HEK293 (cell line): ENCODE measurements around the gene CEBPG.

Experiments
- HOXA7 ChIP-seq: sonication (generic); formaldehyde crosslinking; IDR thresholded peaks from 2 replicates; pipeline ENCODE4 v1.8.1; 2022; ENCODE audit warnings: missing genetic modification reagents, borderline replicate concordance
- HOXC10 ChIP-seq: sonication (generic); formaldehyde crosslinking; IDR thresholded peaks from 2 replicates; pipeline ENCODE4 v1.8.1; 2023; ENCODE audit warnings: mild to moderate bottlenecking, missing genetic modification reagents
- KLF1 ChIP-seq: fragments of 450-650 bp; formaldehyde crosslinking; IDR thresholded peaks from 2 replicates; pipeline ENCODE4 v1.5.1; 2016; ENCODE audit warnings: missing biosample characterization, missing genetic modification characterization
- MEIS1 ChIP-seq: sonication (generic); formaldehyde crosslinking; IDR thresholded peaks from 2 replicates; pipeline ENCODE4 v1.8.1; 2022; ENCODE audit warnings: missing genetic modification reagents, mild to moderate bottlenecking, borderline replicate concordance
- ZBTB1 ChIP-seq: fragments of 450-650 bp; formaldehyde crosslinking; IDR thresholded peaks from 2 replicates; pipeline ENCODE4 v1.5.1; 2016; ENCODE audit warnings: missing biosample characterization, missing genetic modification characterization
- ZBTB17 ChIP-seq: fragments of 450-650 bp; formaldehyde crosslinking; IDR thresholded peaks from 2 replicates; pipeline ENCODE4 v1.5.1; 2016; ENCODE audit warnings: missing biosample characterization, missing genetic modification characterization
- ZNF114 ChIP-seq: fragments of 450-650 bp; formaldehyde crosslinking; IDR thresholded peaks from 2 replicates; pipeline ENCODE4 v1.5.0; 2017; ENCODE audit warnings: missing biosample characterization, missing genetic modification characterization
- ZNF140 ChIP-seq: fragments of 450-650 bp; formaldehyde crosslinking; IDR thresholded peaks from 2 replicates; pipeline ENCODE4 v1.5.1; 2016; ENCODE audit warnings: missing biosample characterization, missing genetic modification characterization
- ZNF16 ChIP-seq: fragments of 450-650 bp; formaldehyde crosslinking; IDR thresholded peaks from 2 replicates; pipeline ENCODE4 v1.5.1; 2016; ENCODE audit warnings: low read depth, missing biosample characterization, missing genetic modification characterization
- ZNF248 ChIP-seq: fragments of 450-650 bp; formaldehyde crosslinking; IDR thresholded peaks from 2 replicates; pipeline ENCODE4 v1.5.1; 2017; ENCODE audit warnings: missing biosample characterization, missing genetic modification characterization
- ZNF366 ChIP-seq: fragments of 450-650 bp; formaldehyde crosslinking; conservative IDR thresholded peaks from 2 replicates; pipeline ENCODE4 v1.5.1; 2016; ENCODE audit warnings: missing biosample characterization, missing genetic modification characterization
- ZNF391 ChIP-seq: fragments of 450-650 bp; formaldehyde crosslinking; IDR thresholded peaks from 2 replicates; pipeline ENCODE4 v1.5.1; 2016; ENCODE audit warnings: low read depth, missing biosample characterization, missing genetic modification characterization, borderline replicate concordance
- ZNF394 ChIP-seq: fragments of 450-650 bp; formaldehyde crosslinking; IDR thresholded peaks from 2 replicates; pipeline ENCODE4 v1.5.1; 2016; ENCODE audit warnings: missing biosample characterization, missing genetic modification characterization, mild to moderate bottlenecking, moderate library complexity, borderline replicate concordance
- ZNF433 ChIP-seq: fragments of 450-650 bp; formaldehyde crosslinking; IDR thresholded peaks from 2 replicates; pipeline ENCODE4 v1.5.1; 2016; ENCODE audit warnings: missing biosample characterization, missing genetic modification characterization, low read depth
- ZNF530 ChIP-seq: fragments of 450-650 bp; formaldehyde crosslinking; IDR thresholded peaks from 2 replicates; pipeline ENCODE4 v1.5.1; 2016; ENCODE audit warnings: low read depth, missing biosample characterization, missing genetic modification characterization
- ZNF549 ChIP-seq: fragments of 450-650 bp; IDR thresholded peaks from 2 replicates; pipeline ENCODE4 v1.5.1; 2018; ENCODE audit warnings: missing biosample characterization, missing genetic modification characterization, mild to moderate bottlenecking, inconsistent platforms, moderate library complexity
- ZNF558 ChIP-seq: fragments of 450-650 bp; formaldehyde crosslinking; IDR thresholded peaks from 2 replicates; pipeline ENCODE4 v1.5.1; 2016; ENCODE audit warnings: missing biosample characterization, missing genetic modification characterization
- ZNF621 ChIP-seq: fragments of 450-650 bp; formaldehyde crosslinking; IDR thresholded peaks from 2 replicates; pipeline ENCODE4 v1.5.1; 2017; ENCODE audit warnings: missing biosample characterization, missing genetic modification characterization
- ZNF629 ChIP-seq: fragments of 450-650 bp; formaldehyde crosslinking; IDR thresholded peaks from 2 replicates; pipeline ENCODE4 v1.5.1; 2017; ENCODE audit warnings: missing biosample characterization, missing genetic modification characterization
- ZNF76 ChIP-seq: fragments of 450-650 bp; formaldehyde crosslinking; IDR thresholded peaks from 2 replicates; pipeline ENCODE4; 2016; ENCODE audit warnings: low read depth, missing biosample characterization, missing genetic modification characterization, borderline replicate concordance
- ZNF768 ChIP-seq: fragments of 450-650 bp; formaldehyde crosslinking; IDR thresholded peaks from 2 replicates; pipeline ENCODE4 v1.5.1; 2018; ENCODE audit warnings: missing biosample characterization, mild to moderate bottlenecking, missing genetic modification characterization
- TF ChIP-seq, protein P1 (sequence below): fragments of 450-650 bp; formaldehyde crosslinking; IDR thresholded peaks from 2 replicates; pipeline ENCODE4 v1.5.1; 2016; ENCODE audit warnings: missing biosample characterization, missing genetic modification characterization
- TF ChIP-seq, protein P2 (sequence below): fragments of 450-650 bp; IDR thresholded peaks from 2 replicates; pipeline ENCODE4 v1.5.1; 2018; ENCODE audit warnings: missing biosample characterization, mild to moderate bottlenecking, missing genetic modification characterization
- TF ChIP-seq, protein P3 (sequence below): fragments of 450-650 bp; formaldehyde crosslinking; IDR thresholded peaks from 2 replicates; pipeline ENCODE4 v1.5.1; 2017; ENCODE audit warnings: missing biosample characterization, missing genetic modification characterization
- TF ChIP-seq, protein P4 (sequence below): fragments of 450-650 bp; formaldehyde crosslinking; IDR thresholded peaks from 2 replicates; pipeline ENCODE4; 2016; ENCODE audit warnings: missing biosample characterization, missing genetic modification characterization
- TF ChIP-seq, protein P5 (sequence below): fragments of 450-650 bp; formaldehyde crosslinking; IDR thresholded peaks from 2 replicates; pipeline ENCODE4 v1.5.1; 2016; ENCODE audit warnings: missing biosample characterization, missing genetic modification characterization
- TF ChIP-seq, protein P6 (sequence below): fragments of 450-650 bp; formaldehyde crosslinking; IDR thresholded peaks from 2 replicates; pipeline ENCODE4 v1.5.1; 2016; ENCODE audit warnings: missing biosample characterization, missing genetic modification characterization
- TF ChIP-seq, protein P7 (sequence below): fragments of 450-650 bp; formaldehyde crosslinking; IDR thresholded peaks from 2 replicates; pipeline ENCODE4 v1.5.1; 2016; ENCODE audit warnings: missing biosample characterization, missing genetic modification characterization, low read depth

CEBPG gene

DNA sequence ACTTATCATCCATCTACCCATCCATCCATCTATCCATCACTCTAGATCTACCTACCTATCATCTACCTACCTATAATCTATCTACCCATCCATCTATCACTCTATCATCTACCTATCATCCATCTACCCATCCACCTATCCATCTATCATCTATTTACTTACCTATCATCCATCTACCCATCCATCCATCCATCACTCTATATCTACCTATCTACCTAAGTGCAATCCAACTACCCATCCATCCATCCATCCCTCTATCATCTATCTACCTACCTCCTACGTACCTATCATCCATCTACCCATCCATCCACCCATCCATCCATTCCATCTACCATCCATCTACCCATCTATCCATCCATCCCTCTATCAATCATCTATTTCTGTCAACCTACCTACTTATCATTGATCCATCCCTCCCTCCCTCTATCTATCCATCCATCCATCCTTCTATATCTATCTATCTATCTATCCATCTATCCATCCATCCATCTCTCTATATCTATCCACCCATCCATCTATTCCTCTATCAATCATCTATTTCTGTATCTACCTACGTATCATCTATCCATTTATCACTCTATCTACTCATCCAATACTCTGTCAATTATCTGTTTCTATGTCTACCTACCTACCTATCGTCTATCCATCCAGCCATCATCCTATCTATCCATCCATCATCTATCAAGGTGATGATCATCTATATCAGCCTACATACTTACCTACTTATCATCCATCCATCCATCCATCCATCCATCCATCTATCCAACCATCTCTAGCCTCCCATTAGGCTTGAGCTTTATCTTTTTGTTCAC lies 49.1 kb downstream of the CEBPG start (continued):
- TF ChIP-seq, protein P1, sequence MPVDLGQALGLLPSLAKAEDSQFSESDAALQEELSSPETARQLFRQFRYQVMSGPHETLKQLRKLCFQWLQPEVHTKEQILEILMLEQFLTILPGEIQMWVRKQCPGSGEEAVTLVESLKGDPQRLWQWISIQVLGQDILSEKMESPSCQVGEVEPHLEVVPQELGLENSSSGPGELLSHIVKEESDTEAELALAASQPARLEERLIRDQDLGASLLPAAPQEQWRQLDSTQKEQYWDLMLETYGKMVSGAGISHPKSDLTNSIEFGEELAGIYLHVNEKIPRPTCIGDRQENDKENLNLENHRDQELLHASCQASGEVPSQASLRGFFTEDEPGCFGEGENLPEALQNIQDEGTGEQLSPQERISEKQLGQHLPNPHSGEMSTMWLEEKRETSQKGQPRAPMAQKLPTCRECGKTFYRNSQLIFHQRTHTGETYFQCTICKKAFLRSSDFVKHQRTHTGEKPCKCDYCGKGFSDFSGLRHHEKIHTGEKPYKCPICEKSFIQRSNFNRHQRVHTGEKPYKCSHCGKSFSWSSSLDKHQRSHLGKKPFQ (tag by site-specific recombination), result no peak
- TF ChIP-seq KLF1 (tag by site-specific recombination), result no peak
- TF ChIP-seq ZNF621 (tag by site-specific recombination), result no peak
- TF ChIP-seq, protein P2, sequence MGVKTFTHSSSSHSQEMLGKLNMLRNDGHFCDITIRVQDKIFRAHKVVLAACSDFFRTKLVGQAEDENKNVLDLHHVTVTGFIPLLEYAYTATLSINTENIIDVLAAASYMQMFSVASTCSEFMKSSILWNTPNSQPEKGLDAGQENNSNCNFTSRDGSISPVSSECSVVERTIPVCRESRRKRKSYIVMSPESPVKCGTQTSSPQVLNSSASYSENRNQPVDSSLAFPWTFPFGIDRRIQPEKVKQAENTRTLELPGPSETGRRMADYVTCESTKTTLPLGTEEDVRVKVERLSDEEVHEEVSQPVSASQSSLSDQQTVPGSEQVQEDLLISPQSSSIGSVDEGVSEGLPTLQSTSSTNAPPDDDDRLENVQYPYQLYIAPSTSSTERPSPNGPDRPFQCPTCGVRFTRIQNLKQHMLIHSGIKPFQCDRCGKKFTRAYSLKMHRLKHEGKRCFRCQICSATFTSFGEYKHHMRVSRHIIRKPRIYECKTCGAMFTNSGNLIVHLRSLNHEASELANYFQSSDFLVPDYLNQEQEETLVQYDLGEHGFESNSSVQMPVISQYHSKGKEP (tag by site-specific recombination), result no peak
- TF ChIP-seq ZNF768 (tag by site-specific recombination), result no peak
- TF ChIP-seq ZNF16 (tag by site-specific recombination), result no peak
- TF ChIP-seq, protein P3, sequence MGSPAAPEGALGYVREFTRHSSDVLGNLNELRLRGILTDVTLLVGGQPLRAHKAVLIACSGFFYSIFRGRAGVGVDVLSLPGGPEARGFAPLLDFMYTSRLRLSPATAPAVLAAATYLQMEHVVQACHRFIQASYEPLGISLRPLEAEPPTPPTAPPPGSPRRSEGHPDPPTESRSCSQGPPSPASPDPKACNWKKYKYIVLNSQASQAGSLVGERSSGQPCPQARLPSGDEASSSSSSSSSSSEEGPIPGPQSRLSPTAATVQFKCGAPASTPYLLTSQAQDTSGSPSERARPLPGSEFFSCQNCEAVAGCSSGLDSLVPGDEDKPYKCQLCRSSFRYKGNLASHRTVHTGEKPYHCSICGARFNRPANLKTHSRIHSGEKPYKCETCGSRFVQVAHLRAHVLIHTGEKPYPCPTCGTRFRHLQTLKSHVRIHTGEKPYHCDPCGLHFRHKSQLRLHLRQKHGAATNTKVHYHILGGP, result no peak
- no peak for TF ChIP-seq MEIS1 (CRISPR knock-in tag)
- no peak for TF ChIP-seq ZNF76 (tag by site-specific recombination)
- TF ChIP-seq HOXC10 (CRISPR knock-in tag), result no peak
- no peak for TF ChIP-seq ZNF558 (tag by site-specific recombination)
- TF ChIP-seq ZBTB17, result peak; percentile 100
- no peak for TF ChIP-seq ZNF140 (tag by site-specific recombination)
- TF ChIP-seq ZNF433 (tag by site-specific recombination), result no peak
- TF ChIP-seq HOXA7 (CRISPR knock-in tag), result no peak
- TF ChIP-seq ZNF394, result no peak
- no peak for TF ChIP-seq ZNF391
- TF ChIP-seq ZBTB1 (tag by site-specific recombination), result no peak
- no peak for TF ChIP-seq ZNF530 (tag by site-specific recombination)
- no peak for TF ChIP-seq ZNF629 (tag by site-specific recombination)
- TF ChIP-seq, protein P4, sequence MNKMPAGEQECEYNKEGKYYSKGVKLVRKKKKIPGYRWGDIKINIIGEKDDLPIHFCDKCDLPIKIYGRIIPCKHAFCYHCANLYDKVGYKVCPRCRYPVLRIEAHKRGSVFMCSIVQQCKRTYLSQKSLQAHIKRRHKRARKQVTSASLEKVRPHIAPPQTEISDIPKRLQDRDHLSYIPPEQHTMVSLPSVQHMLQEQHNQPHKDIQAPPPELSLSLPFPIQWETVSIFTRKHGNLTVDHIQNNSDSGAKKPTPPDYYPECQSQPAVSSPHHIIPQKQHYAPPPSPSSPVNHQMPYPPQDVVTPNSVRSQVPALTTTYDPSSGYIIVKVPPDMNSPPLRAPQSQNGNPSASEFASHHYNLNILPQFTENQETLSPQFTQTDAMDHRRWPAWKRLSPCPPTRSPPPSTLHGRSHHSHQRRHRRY (tag by site-specific recombination), result 0 out of 2 replicates have a peak, but pooled peaks have one; percentile 71
- TF ChIP-seq ZNF248 (tag by site-specific recombination), result peak; percentile 48
- TF ChIP-seq, protein P5, sequence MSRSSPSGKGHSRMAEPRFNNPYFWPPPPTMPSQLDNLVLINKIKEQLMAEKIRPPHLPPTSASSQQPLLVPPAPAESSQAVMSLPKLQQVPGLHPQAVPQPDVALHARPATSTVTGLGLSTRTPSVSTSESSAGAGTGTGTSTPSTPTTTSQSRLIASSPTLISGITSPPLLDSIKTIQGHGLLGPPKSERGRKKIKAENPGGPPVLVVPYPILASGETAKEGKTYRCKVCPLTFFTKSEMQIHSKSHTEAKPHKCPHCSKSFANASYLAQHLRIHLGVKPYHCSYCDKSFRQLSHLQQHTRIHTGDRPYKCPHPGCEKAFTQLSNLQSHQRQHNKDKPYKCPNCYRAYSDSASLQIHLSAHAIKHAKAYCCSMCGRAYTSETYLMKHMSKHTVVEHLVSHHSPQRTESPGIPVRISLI (tag by site-specific recombination), result no peak
- TF ChIP-seq, protein P6, sequence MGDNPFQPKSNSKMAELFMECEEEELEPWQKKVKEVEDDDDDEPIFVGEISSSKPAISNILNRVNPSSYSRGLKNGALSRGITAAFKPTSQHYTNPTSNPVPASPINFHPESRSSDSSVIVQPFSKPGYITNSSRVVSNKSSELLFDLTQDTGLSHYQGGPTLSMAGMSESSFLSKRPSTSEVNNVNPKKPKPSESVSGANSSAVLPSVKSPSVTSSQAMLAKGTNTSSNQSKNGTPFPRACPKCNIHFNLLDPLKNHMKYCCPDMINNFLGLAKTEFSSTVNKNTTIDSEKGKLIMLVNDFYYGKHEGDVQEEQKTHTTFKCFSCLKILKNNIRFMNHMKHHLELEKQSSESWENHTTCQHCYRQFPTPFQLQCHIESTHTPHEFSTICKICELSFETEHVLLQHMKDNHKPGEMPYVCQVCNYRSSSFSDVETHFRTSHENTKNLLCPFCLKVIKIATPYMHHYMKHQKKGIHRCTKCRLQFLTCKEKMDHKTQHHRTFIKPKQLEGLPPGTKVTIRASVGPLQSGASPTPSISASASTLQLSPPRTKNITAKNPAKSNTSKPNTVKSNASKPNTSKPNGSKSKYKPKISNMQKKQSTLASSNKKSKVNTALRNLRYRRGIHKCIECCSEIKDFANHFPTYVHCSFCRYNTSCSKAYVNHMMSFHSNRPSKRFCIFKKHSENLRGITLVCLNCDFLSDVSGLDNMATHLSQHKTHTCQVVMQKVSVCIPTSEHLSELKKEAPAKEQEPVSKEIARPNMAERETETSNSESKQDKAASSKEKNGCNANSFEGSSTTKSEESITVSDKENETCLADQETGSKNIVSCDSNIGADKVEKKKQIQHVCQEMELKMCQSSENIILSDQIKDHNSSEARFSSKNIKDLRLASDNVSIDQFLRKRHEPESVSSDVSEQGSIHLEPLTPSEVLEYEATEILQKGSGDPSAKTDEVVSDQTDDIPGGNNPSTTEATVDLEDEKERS (tag by site-specific recombination), result no peak
- TF ChIP-seq, protein P7, sequence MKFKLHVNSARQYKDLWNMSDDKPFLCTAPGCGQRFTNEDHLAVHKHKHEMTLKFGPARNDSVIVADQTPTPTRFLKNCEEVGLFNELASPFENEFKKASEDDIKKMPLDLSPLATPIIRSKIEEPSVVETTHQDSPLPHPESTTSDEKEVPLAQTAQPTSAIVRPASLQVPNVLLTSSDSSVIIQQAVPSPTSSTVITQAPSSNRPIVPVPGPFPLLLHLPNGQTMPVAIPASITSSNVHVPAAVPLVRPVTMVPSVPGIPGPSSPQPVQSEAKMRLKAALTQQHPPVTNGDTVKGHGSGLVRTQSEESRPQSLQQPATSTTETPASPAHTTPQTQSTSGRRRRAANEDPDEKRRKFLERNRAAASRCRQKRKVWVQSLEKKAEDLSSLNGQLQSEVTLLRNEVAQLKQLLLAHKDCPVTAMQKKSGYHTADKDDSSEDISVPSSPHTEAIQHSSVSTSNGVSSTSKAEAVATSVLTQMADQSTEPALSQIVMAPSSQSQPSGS, result no peak
- TF ChIP-seq ZNF366 (tag by site-specific recombination), result peak; percentile 99
- TF ChIP-seq ZNF114, result peak; percentile 36; the same call in 1 of the 2 replicates
- no peak for TF ChIP-seq ZNF549 (tag by site-specific recombination)
